ENCODE measurements around the gene RTP1.

RTP1 gene

DNA sequence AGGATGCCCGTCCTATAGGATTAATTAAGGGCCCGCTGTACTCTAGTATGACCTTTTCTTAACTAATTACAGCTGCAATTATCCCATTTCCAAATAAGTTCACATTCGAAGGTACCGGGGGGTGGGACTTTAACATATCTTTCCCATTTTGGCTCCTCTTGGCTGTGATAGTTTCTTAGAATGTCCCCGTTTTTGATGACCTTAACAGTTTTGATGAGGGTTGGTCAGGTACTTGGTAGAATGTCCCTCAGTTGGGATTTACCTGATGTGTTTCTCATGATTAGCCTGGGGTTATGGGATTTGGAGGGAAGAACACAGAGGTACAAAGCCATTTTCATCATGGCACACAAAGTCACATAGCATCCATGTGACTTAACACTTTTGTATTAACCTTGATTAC lies 18.2 kb downstream of the RTP1 start:
- H3K27ac Mint-ChIP-seq: no peak overlapping the region
- TF ChIP-seq, protein P1, sequence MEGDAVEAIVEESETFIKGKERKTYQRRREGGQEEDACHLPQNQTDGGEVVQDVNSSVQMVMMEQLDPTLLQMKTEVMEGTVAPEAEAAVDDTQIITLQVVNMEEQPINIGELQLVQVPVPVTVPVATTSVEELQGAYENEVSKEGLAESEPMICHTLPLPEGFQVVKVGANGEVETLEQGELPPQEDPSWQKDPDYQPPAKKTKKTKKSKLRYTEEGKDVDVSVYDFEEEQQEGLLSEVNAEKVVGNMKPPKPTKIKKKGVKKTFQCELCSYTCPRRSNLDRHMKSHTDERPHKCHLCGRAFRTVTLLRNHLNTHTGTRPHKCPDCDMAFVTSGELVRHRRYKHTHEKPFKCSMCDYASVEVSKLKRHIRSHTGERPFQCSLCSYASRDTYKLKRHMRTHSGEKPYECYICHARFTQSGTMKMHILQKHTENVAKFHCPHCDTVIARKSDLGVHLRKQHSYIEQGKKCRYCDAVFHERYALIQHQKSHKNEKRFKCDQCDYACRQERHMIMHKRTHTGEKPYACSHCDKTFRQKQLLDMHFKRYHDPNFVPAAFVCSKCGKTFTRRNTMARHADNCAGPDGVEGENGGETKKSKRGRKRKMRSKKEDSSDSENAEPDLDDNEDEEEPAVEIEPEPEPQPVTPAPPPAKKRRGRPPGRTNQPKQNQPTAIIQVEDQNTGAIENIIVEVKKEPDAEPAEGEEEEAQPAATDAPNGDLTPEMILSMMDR (IDR thresholded peaks at IDR 0.05; ENCODE audit: unreplicated experiment in 3 of 3): no peak
- peaks cover 10% of the 10 kb centered on the region for H3K4me1 Mint-ChIP-seq
- H3K36me3 Mint-ChIP-seq (ENCODE audit: low read depth): no peaks in the 10 kb centered on the region
- H3K9me3 Mint-ChIP-seq: no peaks in the 10 kb centered on the region
- peaks cover 8% of the 10 kb centered on the region for H3K27me3 Mint-ChIP-seq (ENCODE audit: low read depth)
- H3K4me3 Mint-ChIP-seq: no peak overlapping the region

DNA sequence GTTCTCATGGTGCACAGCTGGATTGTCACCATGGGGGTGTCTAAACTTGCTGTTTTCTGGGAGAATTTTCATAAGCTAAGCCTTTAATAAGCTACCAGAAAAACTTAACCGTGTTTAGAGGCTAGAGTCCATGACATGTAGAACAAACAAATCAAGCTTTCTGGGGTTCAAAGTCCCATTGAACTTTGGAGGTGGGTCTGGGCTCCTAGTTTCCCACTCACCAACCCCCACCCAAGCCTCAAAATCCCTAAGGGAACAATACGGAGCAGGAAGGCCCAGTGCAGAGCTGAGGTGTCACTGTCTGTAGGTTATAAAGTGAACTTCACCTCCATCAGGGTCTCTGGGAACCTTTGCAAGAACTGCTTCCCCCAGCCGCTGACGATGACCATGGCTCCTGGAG lies 25.5 kb downstream of the RTP1 start:
- Mint-ChIP-seq H3K4me1 (peaks cover 5% of the 10 kb centered on the region), H3K27me3 (ENCODE audit: low read depth) (peaks cover under 1% of the 10 kb centered on the region), H3K4me3 (no peak overlapping the region), H3K36me3 (ENCODE audit: low read depth) (no peaks in the 10 kb centered on the region), H3K9me3 (no peaks in the 10 kb centered on the region), H3K27ac (no peak overlapping the region)
- TF ChIP-seq, protein P1 (IDR thresholded peaks at IDR 0.05; ENCODE audit: unreplicated experiment in 3 of 3): no peak

DNA sequence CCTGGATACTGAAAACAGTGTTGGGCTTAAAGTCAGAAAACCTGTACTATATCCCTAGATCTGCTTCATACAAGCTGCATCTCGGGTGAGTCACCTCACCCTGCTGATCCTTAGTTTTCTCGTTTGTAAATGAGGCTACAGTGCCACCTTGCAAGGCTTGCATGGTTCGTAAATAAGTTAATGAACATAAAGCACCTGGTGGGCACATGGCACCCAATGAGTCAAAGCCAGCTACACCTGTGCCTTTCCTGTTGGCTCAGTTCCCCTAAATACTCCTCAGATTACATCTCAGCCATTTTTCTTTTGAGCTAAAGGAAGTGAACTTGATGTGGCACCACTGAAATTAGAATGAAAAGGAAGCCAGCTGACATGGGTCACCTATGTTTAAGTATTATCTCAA lies 26.5 kb downstream of the RTP1 start:
- no peaks in the 10 kb centered on the region for H3K9me3 Mint-ChIP-seq
- TF ChIP-seq, protein P1 (IDR thresholded peaks at IDR 0.05; ENCODE audit: unreplicated experiment in 3 of 3): no peak
- H3K36me3 Mint-ChIP-seq (ENCODE audit: low read depth): no peaks in the 10 kb centered on the region
- H3K27ac Mint-ChIP-seq: no peak overlapping the region
- H3K27me3 Mint-ChIP-seq (ENCODE audit: low read depth): peaks cover 5% of the 10 kb centered on the region
- no peak overlapping the region for H3K4me3 Mint-ChIP-seq
- H3K4me1 Mint-ChIP-seq: peaks cover under 1% of the 10 kb centered on the region

DNA sequence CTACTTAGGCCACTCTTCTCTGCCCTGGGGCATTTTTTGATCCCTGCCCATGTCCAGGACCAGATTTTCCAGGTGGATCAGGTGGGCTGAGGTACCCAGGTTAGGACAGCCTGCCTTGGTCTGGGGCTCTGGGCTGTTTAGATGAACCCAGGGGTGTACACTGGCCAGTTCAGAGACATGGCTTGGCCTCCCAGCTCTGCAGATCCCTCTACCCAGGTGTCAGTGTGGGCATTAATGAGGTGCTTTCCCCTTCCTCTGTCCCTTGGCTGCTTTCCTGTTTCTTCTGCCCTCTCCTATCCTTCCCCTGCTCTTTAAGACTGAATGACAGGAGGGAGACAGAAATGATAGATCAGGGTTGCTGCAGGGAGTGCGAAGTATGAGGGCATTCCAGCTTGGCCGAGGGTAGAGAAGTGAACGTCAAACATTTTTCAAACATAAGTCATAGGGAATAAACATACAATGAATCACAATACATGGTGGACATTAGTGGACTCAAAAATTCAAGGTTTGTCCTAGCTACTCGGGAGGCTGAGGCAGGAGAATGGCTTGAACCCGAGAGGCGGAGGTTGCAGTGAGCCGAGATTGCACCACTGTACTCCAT lies 30.5 kb downstream of the RTP1 start:
- Mint-ChIP-seq H3K4me3 (no peak overlapping the region), H3K4me1 (no peaks in the 10 kb centered on the region), H3K36me3 (ENCODE audit: low read depth) (no peaks in the 10 kb centered on the region), H3K27ac (no peak overlapping the region), H3K27me3 (ENCODE audit: low read depth) (peaks cover 13% of the 10 kb centered on the region), H3K9me3 (no peaks in the 10 kb centered on the region)
- TF ChIP-seq, protein P1 (IDR thresholded peaks at IDR 0.05; ENCODE audit: unreplicated experiment in 3 of 3): no peak

DNA sequence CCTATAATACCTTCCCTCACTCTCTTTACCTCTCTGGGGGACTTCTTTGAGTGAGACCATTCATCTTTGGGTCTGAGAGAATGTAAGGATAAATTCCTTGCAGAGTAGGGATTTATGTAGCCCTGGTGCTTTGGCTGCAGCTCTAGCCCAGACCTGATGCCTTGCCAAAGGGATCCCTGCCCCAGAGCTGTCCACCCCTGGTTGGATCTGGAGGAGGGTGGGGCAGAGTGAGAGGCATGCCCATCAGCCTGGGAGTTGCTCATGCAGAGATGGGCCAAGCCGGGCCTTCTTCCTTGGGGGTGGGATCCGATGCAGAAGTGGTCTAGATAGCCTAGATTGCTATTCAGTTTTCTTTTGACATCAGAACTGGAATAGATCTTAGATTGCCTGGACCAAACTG lies 31.5 kb downstream of the RTP1 start:
- Mint-ChIP-seq H3K27me3 (ENCODE audit: low read depth) (peaks cover 13% of the 10 kb centered on the region), H3K4me3 (no peak overlapping the region), H3K36me3 (ENCODE audit: low read depth) (no peaks in the 10 kb centered on the region), H3K4me1 (no peaks in the 10 kb centered on the region), H3K27ac (no peak overlapping the region), H3K9me3 (no peaks in the 10 kb centered on the region)
- TF ChIP-seq, protein P1 (IDR thresholded peaks at IDR 0.05; ENCODE audit: unreplicated experiment in 3 of 3): no peak

DNA sequence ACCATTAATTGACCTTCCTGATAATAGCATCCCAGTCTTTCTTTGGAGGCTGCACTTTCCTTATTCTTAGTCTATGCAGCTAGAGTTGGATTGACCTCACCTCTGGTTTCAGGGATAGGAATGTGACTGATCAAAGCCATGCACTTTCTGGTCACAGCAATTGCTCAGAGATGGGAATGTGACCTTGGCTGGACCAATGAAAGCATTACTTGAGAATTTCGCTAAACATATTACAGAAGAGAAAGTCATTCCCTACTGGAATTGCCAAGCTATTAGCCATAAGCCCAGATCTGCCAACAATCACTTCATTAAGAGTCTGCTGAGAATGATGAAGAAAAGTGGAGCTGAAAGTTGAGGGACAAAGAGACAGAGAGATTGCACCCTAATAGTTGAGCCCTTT lies 32.7 kb downstream of the RTP1 start:
- Mint-ChIP-seq H3K9me3 (no peaks in the 10 kb centered on the region), H3K27me3 (ENCODE audit: low read depth) (peaks cover 13% of the 10 kb centered on the region), H3K4me1 (no peaks in the 10 kb centered on the region), H3K36me3 (ENCODE audit: low read depth) (no peaks in the 10 kb centered on the region), H3K4me3 (no peak overlapping the region), H3K27ac (no peak overlapping the region)
- TF ChIP-seq, protein P1 (IDR thresholded peaks at IDR 0.05; ENCODE audit: unreplicated experiment in 3 of 3): no peak
